Measurements from ENCODE around the gene SLC9A7. TPM values are rescaled to one million over a fixed set of nuclear protein-coding genes. Genes with fewer than 3 reads are reported as not detected.
"Not testable (repeated sequence)": the region's sequence is repeated elsewhere in the genome, so short reads cannot be mapped to it uniquely, and the experiment has no call there.

The SLC9A7 gene
- polyA plus RNA-seq (2013, experiment 1 of 2; ENCODE audit: insufficient read length), result 3.7 TPM
- polyA plus RNA-seq (2013, experiment 2 of 2; ENCODE audit: insufficient read length), result 5.9 TPM

GRCh38 chrX:46758956-46759644 is at the start of gene SLC9A7:
SLC9A7 (minus strand) TSS chrX:46759118; CDS start chrX:46759029, 89 bp downstream.
- peak; percentile 64 for DNase-seq

GRCh38 chrX:46805270-46805669 is 46.4 kb upstream of the SLC9A7 start:
- no peak for DNase-seq

- DNase-seq, result no peak
Measured at GRCh38 chrX:46803140-46803539, 44.2 kb upstream of the SLC9A7 start.

- DNase-seq, result peak; percentile 65
Measured at GRCh38 chrX:46796574-46797191, 37.8 kb upstream of the SLC9A7 start.

GRCh38 chrX:46793386-46794143 is 34.6 kb upstream of the SLC9A7 start:
- no peak for DNase-seq

GRCh38 chrX:46792810-46793188 is 33.9 kb upstream of the SLC9A7 start:
- no peak for DNase-seq

- peak; percentile 93 for DNase-seq
Measured at GRCh38 chrX:46791927-46792809, 33.2 kb upstream of the SLC9A7 start.

- peak; percentile 54 for DNase-seq
Measured at GRCh38 chrX:46788902-46789301, 30.0 kb upstream of the SLC9A7 start.

GRCh38 chrX:46784437-46784836 is 25.5 kb upstream of the SLC9A7 start:
- not testable (repeated sequence) for DNase-seq

GRCh38 chrX:46782034-46782433 is 23.1 kb upstream of the SLC9A7 start:
- DNase-seq, result no peak

GRCh38 chrX:46777971-46778810 is 19.3 kb upstream of the SLC9A7 start:
- peak; percentile 23 for DNase-seq

- peak; percentile 90 for DNase-seq
Measured at GRCh38 chrX:46770817-46771163, 11.9 kb upstream of the SLC9A7 start.

- peak; percentile 71 for DNase-seq
Measured at GRCh38 chrX:46770000-46770816, 11.3 kb upstream of the SLC9A7 start.

- no peak for DNase-seq
Measured at GRCh38 chrX:46762963-46763362, 4.0 kb upstream of the SLC9A7 start.

GRCh38 chrX:46759645-46759974 is 692 bp upstream of the SLC9A7 start:
- DNase-seq, result peak; percentile 63

GRCh38 chrX:46758163-46758955 is 559 bp downstream of the SLC9A7 start:
- DNase-seq, result no peak

GRCh38 chrX:46757593-46757992 is 1.3 kb downstream of the SLC9A7 start:
- DNase-seq, result no peak

GRCh38 chrX:46757052-46757451 is 1.9 kb downstream of the SLC9A7 start:
- DNase-seq, result no peak

- no peak for DNase-seq
Measured at GRCh38 chrX:46755671-46756070, 3.2 kb downstream of the SLC9A7 start.

GRCh38 chrX:46754586-46755061 is 4.3 kb downstream of the SLC9A7 start:
- DNase-seq, result no peak
